ENCODE data around the gene CEMIP2.
"Not testable (repeated sequence)": the region's sequence is repeated elsewhere in the genome, so short reads cannot be mapped to it uniquely, and the experiment has no call there.

The CEMIP2 gene

GRCh38 chr9:71710856-71711255 lies 57.5 kb downstream of the CEMIP2 start:
- DNase-seq (ENCODE audit: low read depth) = no peak

GRCh38 chr9:71710201-71710600 lies 58.1 kb downstream of the CEMIP2 start:
- DNase-seq (ENCODE audit: low read depth) = no peak

- no peak for DNase-seq (ENCODE audit: low read depth)
These were observed 58.9 kb downstream of the CEMIP2 start for GRCh38 chr9:71709384-71709783.

GRCh38 chr9:71706176-71706575 lies 62.1 kb downstream of the CEMIP2 start:
- no peak for DNase-seq (ENCODE audit: low read depth)

GRCh38 chr9:71704796-71705195 lies 63.5 kb downstream of the CEMIP2 start:
- no peak for DNase-seq (ENCODE audit: low read depth)

- no peak for DNase-seq (ENCODE audit: low read depth)
These were observed 65.0 kb downstream of the CEMIP2 start for GRCh38 chr9:71703172-71703872.

- DNase-seq (ENCODE audit: low read depth) = no peak
These were observed 70.4 kb downstream of the CEMIP2 start for GRCh38 chr9:71697882-71698281.

- DNase-seq (ENCODE audit: low read depth) = no peak
These were observed 74.0 kb downstream of the CEMIP2 start for GRCh38 chr9:71694332-71694731.

GRCh38 chr9:71693607-71694006 lies 74.7 kb downstream of the CEMIP2 start:
- DNase-seq (ENCODE audit: low read depth) = no peak

GRCh38 chr9:71692337-71692736 lies 76.0 kb downstream of the CEMIP2 start:
- DNase-seq (ENCODE audit: low read depth) = no peak

- not testable (repeated sequence) for DNase-seq (ENCODE audit: low read depth)
These were observed 76.7 kb downstream of the CEMIP2 start for GRCh38 chr9:71691576-71691975.

- DNase-seq (ENCODE audit: low read depth) = no peak
These were observed 77.5 kb downstream of the CEMIP2 start for GRCh38 chr9:71690689-71691435.

- no peak for DNase-seq (ENCODE audit: low read depth)
These were observed 78.1 kb downstream of the CEMIP2 start for GRCh38 chr9:71690063-71690688.

- DNase-seq (ENCODE audit: low read depth) = no peak
These were observed 80.6 kb downstream of the CEMIP2 start for GRCh38 chr9:71687676-71688075.

GRCh38 chr9:71685988-71686387 lies 82.3 kb downstream of the CEMIP2 start:
- DNase-seq (ENCODE audit: low read depth) = no peak

GRCh38 chr9:71685394-71685793 lies 82.9 kb downstream of the CEMIP2 start:
- DNase-seq (ENCODE audit: low read depth) = no peak

- no peak for DNase-seq (ENCODE audit: low read depth)
These were observed 83.7 kb downstream of the CEMIP2 start for GRCh38 chr9:71684566-71684965.

- no peak for DNase-seq (ENCODE audit: low read depth)
These were observed 84.6 kb downstream of the CEMIP2 start for GRCh38 chr9:71683598-71684235.

- DNase-seq (ENCODE audit: low read depth) = no peak
These were observed 86.5 kb downstream of the CEMIP2 start for GRCh38 chr9:71681708-71682272.

- no peak for DNase-seq (ENCODE audit: low read depth)
These were observed 87.1 kb downstream of the CEMIP2 start for GRCh38 chr9:71681104-71681707.

GRCh38 chr9:71680189-71680980 lies 87.9 kb downstream of the CEMIP2 start:
- DNase-seq (ENCODE audit: low read depth) = no peak

Data from stimulated activated CD8-positive, alpha-beta memory T cell treated with anti-CD3 and anti-CD28 coated beads, Interleukin-4, amount 100 ng/mL, for 24 hours (primary cell).